HEK293 (cell line): Measurements from ENCODE around the gene PROX1.
A peak's percentile ranks its signal among the peaks of the same experiment; 100 is the strongest.

ENCODE experiments used
- CTCF ChIA-PET: fragments of 350-600 bp; formaldehyde crosslinking; extraction: SDS; loops from one replicate; lab custom pipeline; 2021; ENCODE audit warnings: antibody characterized with exemption; lab: Yijun Ruan, JAX
- POLR2A ChIA-PET: fragments of 300-600 bp; formaldehyde crosslinking; extraction: SDS; loops from one replicate; lab custom pipeline; 2020; ENCODE audit warnings: antibody characterized with exemption, inconsistent platforms; lab: Yijun Ruan, JAX
- H3K27ac ChIP-seq: fragments of 200-500 bp; sonication (Bioruptor generic); 2 replicates; pipeline ENCODE4 v1.5.1; 2014; ENCODE audit warnings: low read depth, low read length, control low read depth, inconsistent platforms; ENCODE audit errors: extremely low read depth
- H3K36me3 ChIP-seq, 2 experiments: fragments of 200-500 bp in 1 of 2; sonication (Bioruptor generic) in 1 of 2; 1 replicate in 1 of 2; 2 replicates in 1 of 2; pipeline ENCODE4 v1.5.1; 2014 to 2017; ENCODE audit warnings: inconsistent platforms in 2 of 2, low read length in 2 of 2; ENCODE audit not compliant: control insufficient read depth in 2 of 2, insufficient read depth in 1 of 2
- H3K4me1 ChIP-seq: fragments of 200-500 bp; sonication (Bioruptor generic); 2 replicates; pipeline ENCODE4 v1.5.1; 2014; ENCODE audit warnings: mild to moderate bottlenecking, low read length, inconsistent platforms; ENCODE audit not compliant: control insufficient read depth, insufficient read depth
- H3K4me3 ChIP-seq: 2 replicates; pipeline ENCODE4 v1.5.1; 2011; ENCODE audit warnings: low read depth, mild to moderate bottlenecking, control low read depth, low read length, moderate library complexity
- H3K9me3 ChIP-seq: fragments of 200-500 bp; sonication (Bioruptor generic); 2 replicates; pipeline ENCODE4 v1.5.1; 2014; ENCODE audit warnings: low read depth, low read length, inconsistent platforms; ENCODE audit not compliant: control insufficient read depth, insufficient read depth
- BCL11A ChIP-seq: fragments of 450-650 bp; formaldehyde crosslinking; IDR thresholded peaks from 2 replicates; pipeline ENCODE4 v1.5.1; 2016; ENCODE audit warnings: low read depth, missing biosample characterization, missing genetic modification characterization
- HOXD13 ChIP-seq: sonication (generic); formaldehyde crosslinking; IDR thresholded peaks from 2 replicates; pipeline ENCODE4 v1.8.0; 2022; ENCODE audit warnings: missing genetic modification reagents, borderline replicate concordance
- KLF16 ChIP-seq: fragments of 450-650 bp; formaldehyde crosslinking; IDR thresholded peaks from 2 replicates; pipeline ENCODE4 v1.5.1; 2017; ENCODE audit warnings: missing biosample characterization, missing genetic modification characterization
- KLF7 ChIP-seq: fragments of 450-650 bp; formaldehyde crosslinking; IDR thresholded peaks from 2 replicates; pipeline ENCODE4 v1.5.1; 2016; ENCODE audit warnings: missing biosample characterization, missing genetic modification characterization, borderline replicate concordance
- SCRT2 ChIP-seq: fragments of 450-650 bp; formaldehyde crosslinking; IDR thresholded peaks from 2 replicates; pipeline ENCODE4 v1.5.1; 2016; ENCODE audit warnings: missing biosample characterization, missing genetic modification characterization
- ZIC2 ChIP-seq: fragments of 450-650 bp; formaldehyde crosslinking; IDR thresholded peaks from 2 replicates; pipeline ENCODE4 v1.5.1; 2016; ENCODE audit warnings: missing biosample characterization, missing genetic modification characterization
- ZNF138 ChIP-seq: fragments of 450-650 bp; formaldehyde crosslinking; IDR thresholded peaks from 2 replicates; pipeline ENCODE4 v1.5.1; 2016; ENCODE audit warnings: missing biosample characterization, missing genetic modification characterization, borderline replicate concordance
- ZNF157 ChIP-seq: fragments of 450-650 bp; formaldehyde crosslinking; IDR thresholded peaks from 2 replicates; pipeline ENCODE4 v1.5.1; 2016; ENCODE audit warnings: missing biosample characterization, missing genetic modification characterization
- ZNF184 ChIP-seq: fragments of 450-650 bp; IDR thresholded peaks from 2 replicates; pipeline ENCODE4 v1.5.1; 2018; ENCODE audit warnings: missing biosample characterization, mild to moderate bottlenecking, missing genetic modification characterization
- ZNF211 ChIP-seq: fragments of 450-650 bp; formaldehyde crosslinking; IDR thresholded peaks from 2 replicates; pipeline ENCODE4 v1.5.1; 2016; ENCODE audit warnings: low read depth, missing biosample characterization, missing genetic modification characterization
- ZNF239 ChIP-seq: fragments of 450-650 bp; formaldehyde crosslinking; IDR thresholded peaks from 2 replicates; pipeline ENCODE4 v1.5.1; 2016; ENCODE audit warnings: missing biosample characterization, missing genetic modification characterization
- ZNF248 ChIP-seq: fragments of 450-650 bp; formaldehyde crosslinking; IDR thresholded peaks from 2 replicates; pipeline ENCODE4 v1.5.1; 2017; ENCODE audit warnings: missing biosample characterization, missing genetic modification characterization
- ZNF274 ChIP-seq, 2 experiments: fragments of 200-500 bp in 1 of 2; fragments of 450-650 bp in 1 of 2; sonication (Bioruptor generic) in 1 of 2; formaldehyde crosslinking in 1 of 2; IDR thresholded peaks; 2 replicates each; pipeline versions ENCODE4 v1.5.1 to v1.6.1; 2014 to 2016; ENCODE audit warnings: borderline replicate concordance in 1 of 2, inconsistent platforms in 1 of 2, low read length in 1 of 2, missing biosample characterization in 1 of 2, missing genetic modification characterization in 1 of 2
- ZNF521 ChIP-seq: fragments of 450-650 bp; formaldehyde crosslinking; IDR thresholded peaks from 2 replicates; pipeline ENCODE4 v1.5.1; 2017; ENCODE audit warnings: missing biosample characterization, mild to moderate bottlenecking, missing genetic modification characterization
- ZNF548 ChIP-seq: fragments of 450-650 bp; formaldehyde crosslinking; IDR thresholded peaks from 2 replicates; pipeline ENCODE4 v1.5.1; 2016; ENCODE audit warnings: missing biosample characterization, missing genetic modification characterization
- ZNF560 ChIP-seq: fragments of 450-650 bp; formaldehyde crosslinking; IDR thresholded peaks from 2 replicates; pipeline ENCODE4 v1.5.1; 2017; ENCODE audit warnings: missing biosample characterization, missing genetic modification characterization, borderline replicate concordance
- ZNF621 ChIP-seq: fragments of 450-650 bp; formaldehyde crosslinking; IDR thresholded peaks from 2 replicates; pipeline ENCODE4 v1.5.1; 2017; ENCODE audit warnings: missing biosample characterization, missing genetic modification characterization
- ZNF664 ChIP-seq: fragments of 450-650 bp; formaldehyde crosslinking; IDR thresholded peaks from 2 replicates; pipeline ENCODE4 v1.5.1; 2016; ENCODE audit warnings: missing biosample characterization, missing genetic modification characterization
- ZNF670 ChIP-seq: fragments of 450-650 bp; formaldehyde crosslinking; IDR thresholded peaks from 2 replicates; pipeline ENCODE4 v1.5.1; 2016; ENCODE audit warnings: missing biosample characterization, missing genetic modification characterization, low read depth
- ZNF701 ChIP-seq: fragments of 450-650 bp; formaldehyde crosslinking; IDR thresholded peaks from 2 replicates; pipeline ENCODE4 v1.5.1; 2016; ENCODE audit warnings: missing biosample characterization, missing genetic modification characterization
- ZNF791 ChIP-seq: fragments of 450-650 bp; formaldehyde crosslinking; IDR thresholded peaks from 2 replicates; pipeline ENCODE4 v1.5.1; 2016; ENCODE audit warnings: missing biosample characterization, missing genetic modification characterization
- ZNF830 ChIP-seq: fragments of 450-650 bp; IDR thresholded peaks from 2 replicates; pipeline ENCODE4 v1.5.0; 2018; ENCODE audit warnings: missing biosample characterization, missing genetic modification characterization, low read depth, mild to moderate bottlenecking, moderate library complexity
- ZNF837 ChIP-seq: fragments of 450-650 bp; formaldehyde crosslinking; IDR thresholded peaks from 2 replicates; pipeline ENCODE4 v1.5.1; 2016; ENCODE audit warnings: missing biosample characterization, missing genetic modification characterization
- ZSCAN16 ChIP-seq: fragments of 450-650 bp; formaldehyde crosslinking; IDR thresholded peaks from 2 replicates; pipeline ENCODE4 v1.5.1; 2016; ENCODE audit warnings: missing biosample characterization, missing genetic modification characterization
- ZXDB ChIP-seq: fragments of 450-650 bp; formaldehyde crosslinking; IDR thresholded peaks from 2 replicates; pipeline ENCODE4 v1.5.1; 2016; ENCODE audit warnings: missing biosample characterization, missing genetic modification characterization
- TF ChIP-seq, protein P1 (sequence below): fragments of 450-650 bp; IDR thresholded peaks from 2 replicates; pipeline ENCODE4 v1.5.1; 2018; ENCODE audit warnings: missing biosample characterization, missing genetic modification characterization
- TF ChIP-seq, protein P2 (sequence below): fragments of 450-650 bp; formaldehyde crosslinking; optimal IDR thresholded peaks from 2 replicates; pipeline ENCODE3; 2016; ENCODE audit warnings: missing biosample characterization, mild to moderate bottlenecking, missing genetic modification characterization
- TF ChIP-seq, protein P3 (sequence below): fragments of 450-650 bp; formaldehyde crosslinking; IDR thresholded peaks from 2 replicates; pipeline ENCODE4; 2016; ENCODE audit warnings: missing biosample characterization, missing genetic modification characterization
- TF ChIP-seq, protein P4 (sequence below): fragments of 450-650 bp; formaldehyde crosslinking; IDR thresholded peaks from 2 replicates; pipeline ENCODE4 v1.5.1; 2016; ENCODE audit warnings: missing biosample characterization, missing genetic modification characterization
- TF ChIP-seq, protein P5 (sequence below): fragments of 450-650 bp; formaldehyde crosslinking; IDR thresholded peaks from 2 replicates; pipeline ENCODE4 v1.5.1; 2016; ENCODE audit warnings: missing biosample characterization, missing genetic modification characterization

Gene PROX1

DNA sequence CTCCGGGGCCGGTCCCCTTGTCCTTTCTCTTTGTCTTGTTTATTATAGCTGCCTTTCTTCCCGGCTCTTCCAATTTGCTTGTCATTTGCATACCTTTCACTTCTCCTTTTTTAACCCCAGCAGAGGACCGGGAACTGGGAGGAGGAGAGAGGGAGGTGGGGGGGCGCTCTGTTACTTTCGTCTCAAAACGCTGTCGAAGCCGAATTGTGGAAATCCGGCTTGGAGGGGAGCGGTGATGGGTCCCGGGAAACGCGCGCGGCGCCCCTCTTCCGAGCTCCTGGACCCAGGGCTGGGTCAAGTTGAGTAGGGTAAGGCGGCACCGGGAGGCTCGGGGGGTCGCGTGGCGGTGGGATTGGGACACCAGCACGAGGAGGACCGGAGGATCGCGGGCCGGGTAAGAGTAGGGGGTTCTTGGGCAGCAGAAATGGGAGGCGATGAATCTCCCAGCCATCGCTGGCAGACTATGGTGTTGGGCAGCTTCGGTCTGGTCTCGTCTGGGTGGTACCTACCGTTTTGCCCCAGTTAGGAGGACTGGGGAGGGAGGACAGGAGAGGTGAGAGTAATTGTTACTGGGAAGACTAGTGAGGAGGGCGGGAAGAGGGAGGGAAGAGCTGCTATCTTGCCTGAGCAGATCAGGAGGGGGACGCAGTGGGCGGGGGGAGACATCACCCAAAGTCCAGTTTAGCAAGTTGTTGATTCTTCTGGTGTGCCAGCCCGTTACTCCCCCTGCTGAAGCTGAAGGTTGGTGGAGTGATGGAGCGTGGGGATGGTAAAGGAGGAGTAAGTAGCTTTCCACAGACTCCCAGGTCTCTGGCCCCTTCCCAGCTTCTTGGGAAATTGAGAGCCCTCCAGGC lies 1.5 kb downstream of the PROX1 start:
- peaks cover 33% of the 10 kb centered on the region for H3K4me1 ChIP-seq
- CTCF ChIA-PET, result interaction anchor here (0.7 to 1.3 kb wide), 3 partner anchors 135 to 373 kb away, joined by 3 to 7 read pairs (median 6); no protein-coding TSS in a partner anchor
- no peaks in the 10 kb centered on the region for H3K36me3 ChIP-seq
- peak overlapping the region; percentile 90; the same call in 1 of the 2 replicates for H3K27ac ChIP-seq
- peak overlapping the region; percentile 68 for H3K4me3 ChIP-seq
- H3K9me3 ChIP-seq, result no peaks in the 10 kb centered on the region
- POLR2A ChIA-PET, result interaction anchor here (0.6 to 1.1 kb wide), 7 partner anchors 14 to 1381 kb away, joined by 3 to 9 read pairs (median 4); partner anchors contain the start of gene ATF3
- TF ChIP-seq, protein P1, sequence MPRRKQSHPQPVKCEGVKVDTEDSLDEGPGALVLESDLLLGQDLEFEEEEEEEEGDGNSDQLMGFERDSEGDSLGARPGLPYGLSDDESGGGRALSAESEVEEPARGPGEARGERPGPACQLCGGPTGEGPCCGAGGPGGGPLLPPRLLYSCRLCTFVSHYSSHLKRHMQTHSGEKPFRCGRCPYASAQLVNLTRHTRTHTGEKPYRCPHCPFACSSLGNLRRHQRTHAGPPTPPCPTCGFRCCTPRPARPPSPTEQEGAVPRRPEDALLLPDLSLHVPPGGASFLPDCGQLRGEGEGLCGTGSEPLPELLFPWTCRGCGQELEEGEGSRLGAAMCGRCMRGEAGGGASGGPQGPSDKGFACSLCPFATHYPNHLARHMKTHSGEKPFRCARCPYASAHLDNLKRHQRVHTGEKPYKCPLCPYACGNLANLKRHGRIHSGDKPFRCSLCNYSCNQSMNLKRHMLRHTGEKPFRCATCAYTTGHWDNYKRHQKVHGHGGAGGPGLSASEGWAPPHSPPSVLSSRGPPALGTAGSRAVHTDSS (tag by site-specific recombination), result no peak
- TF ChIP-seq ZNF548 (no peak), KLF16 (no peak), ZNF670 (tag by site-specific recombination) (no peak), ZNF701 (tag by site-specific recombination) (no peak), BCL11A (no peak), ZNF521 (tag by site-specific recombination) (no peak), ZNF138 (tag by site-specific recombination) (no peak), ZNF248 (tag by site-specific recombination) (no peak), HOXD13 (no peak), ZNF274 (IDR thresholded peaks at IDR 0.05; ENCODE audit: low read length) (no peak), ZNF274 (tag by site-specific recombination; IDR thresholded peaks at IDR 0.05; ENCODE audit: borderline replicate concordance) (no peak), SCRT2 (tag by site-specific recombination) (peak; percentile 52; the same call in 1 of the 2 replicates), ZNF239 (tag by site-specific recombination) (no peak; the same call in 1 of the 2 replicates), ZNF837 (tag by site-specific recombination) (no peak), ZNF791 (no peak), ZNF621 (tag by site-specific recombination) (no peak), ZNF830 (tag by site-specific recombination) (no peak), ZXDB (tag by site-specific recombination) (no peak; the same call in 1 of the 2 replicates), ZNF560 (tag by site-specific recombination) (no peak), KLF7 (tag by site-specific recombination) (no peak), ZNF184 (no peak), ZNF157 (tag by site-specific recombination) (no peak), ZNF664 (no peak), ZNF211 (tag by site-specific recombination) (no peak), ZIC2 (tag by site-specific recombination) (no peak), ZSCAN16 (no peak)
- TF ChIP-seq, protein P2, sequence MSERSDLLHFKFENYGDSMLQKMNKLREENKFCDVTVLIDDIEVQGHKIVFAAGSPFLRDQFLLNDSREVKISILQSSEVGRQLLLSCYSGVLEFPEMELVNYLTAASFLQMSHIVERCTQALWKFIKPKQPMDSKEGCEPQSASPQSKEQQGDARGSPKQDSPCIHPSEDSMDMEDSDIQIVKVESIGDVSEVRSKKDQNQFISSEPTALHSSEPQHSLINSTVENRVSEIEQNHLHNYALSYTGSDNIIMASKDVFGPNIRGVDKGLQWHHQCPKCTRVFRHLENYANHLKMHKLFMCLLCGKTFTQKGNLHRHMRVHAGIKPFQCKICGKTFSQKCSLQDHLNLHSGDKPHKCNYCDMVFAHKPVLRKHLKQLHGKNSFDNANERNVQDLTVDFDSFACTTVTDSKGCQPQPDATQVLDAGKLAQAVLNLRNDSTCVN (tag by site-specific recombination), result peak; percentile 21
- TF ChIP-seq, protein P3, sequence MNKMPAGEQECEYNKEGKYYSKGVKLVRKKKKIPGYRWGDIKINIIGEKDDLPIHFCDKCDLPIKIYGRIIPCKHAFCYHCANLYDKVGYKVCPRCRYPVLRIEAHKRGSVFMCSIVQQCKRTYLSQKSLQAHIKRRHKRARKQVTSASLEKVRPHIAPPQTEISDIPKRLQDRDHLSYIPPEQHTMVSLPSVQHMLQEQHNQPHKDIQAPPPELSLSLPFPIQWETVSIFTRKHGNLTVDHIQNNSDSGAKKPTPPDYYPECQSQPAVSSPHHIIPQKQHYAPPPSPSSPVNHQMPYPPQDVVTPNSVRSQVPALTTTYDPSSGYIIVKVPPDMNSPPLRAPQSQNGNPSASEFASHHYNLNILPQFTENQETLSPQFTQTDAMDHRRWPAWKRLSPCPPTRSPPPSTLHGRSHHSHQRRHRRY, result no peak
- TF ChIP-seq, protein P4, sequence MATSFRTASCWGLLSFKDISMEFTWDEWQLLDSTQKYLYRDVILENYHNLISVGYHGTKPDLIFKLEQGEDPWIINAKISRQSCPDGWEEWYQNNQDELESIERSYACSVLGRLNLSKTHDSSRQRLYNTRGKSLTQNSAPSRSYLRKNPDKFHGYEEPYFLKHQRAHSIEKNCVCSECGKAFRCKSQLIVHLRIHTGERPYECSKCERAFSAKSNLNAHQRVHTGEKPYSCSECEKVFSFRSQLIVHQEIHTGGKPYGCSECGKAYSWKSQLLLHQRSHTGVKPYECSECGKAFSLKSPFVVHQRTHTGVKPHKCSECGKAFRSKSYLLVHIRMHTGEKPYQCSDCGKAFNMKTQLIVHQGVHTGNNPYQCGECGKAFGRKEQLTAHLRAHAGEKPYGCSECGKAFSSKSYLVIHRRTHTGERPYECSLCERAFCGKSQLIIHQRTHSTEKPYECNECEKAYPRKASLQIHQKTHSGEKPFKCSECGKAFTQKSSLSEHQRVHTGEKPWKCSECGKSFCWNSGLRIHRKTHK (tag by site-specific recombination), result no peak
- TF ChIP-seq, protein P5, sequence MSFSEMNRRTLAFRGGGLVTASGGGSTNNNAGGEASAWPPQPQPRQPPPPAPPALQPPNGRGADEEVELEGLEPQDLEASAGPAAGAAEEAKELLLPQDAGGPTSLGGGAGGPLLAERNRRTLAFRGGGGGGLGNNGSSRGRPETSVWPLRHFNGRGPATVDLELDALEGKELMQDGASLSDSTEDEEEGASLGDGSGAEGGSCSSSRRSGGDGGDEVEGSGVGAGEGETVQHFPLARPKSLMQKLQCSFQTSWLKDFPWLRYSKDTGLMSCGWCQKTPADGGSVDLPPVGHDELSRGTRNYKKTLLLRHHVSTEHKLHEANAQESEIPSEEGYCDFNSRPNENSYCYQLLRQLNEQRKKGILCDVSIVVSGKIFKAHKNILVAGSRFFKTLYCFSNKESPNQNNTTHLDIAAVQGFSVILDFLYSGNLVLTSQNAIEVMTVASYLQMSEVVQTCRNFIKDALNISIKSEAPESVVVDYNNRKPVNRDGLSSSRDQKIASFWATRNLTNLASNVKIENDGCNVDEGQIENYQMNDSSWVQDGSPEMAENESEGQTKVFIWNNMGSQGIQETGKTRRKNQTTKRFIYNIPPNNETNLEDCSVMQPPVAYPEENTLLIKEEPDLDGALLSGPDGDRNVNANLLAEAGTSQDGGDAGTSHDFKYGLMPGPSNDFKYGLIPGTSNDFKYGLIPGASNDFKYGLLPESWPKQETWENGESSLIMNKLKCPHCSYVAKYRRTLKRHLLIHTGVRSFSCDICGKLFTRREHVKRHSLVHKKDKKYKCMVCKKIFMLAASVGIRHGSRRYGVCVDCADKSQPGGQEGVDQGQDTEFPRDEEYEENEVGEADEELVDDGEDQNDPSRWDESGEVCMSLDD (tag by site-specific recombination), result 0 out of 2 replicates have a peak, but pooled peaks have one; percentile 29
